ENCODE data around the gene KCTD16. TPM values are rescaled to one million over a fixed set of nuclear protein-coding genes. Genes with fewer than 3 reads are reported as not detected.

Gene KCTD16
- polyA plus RNA-seq, 1 donor: 2.9 TPM

- no peak for DNase-seq
Observed at GRCh38 chr5:144403817-144404420, 233.2 kb downstream of the KCTD16 start.

- no peak for DNase-seq
Observed at GRCh38 chr5:144404672-144405071, 234.0 kb downstream of the KCTD16 start.

DNA sequence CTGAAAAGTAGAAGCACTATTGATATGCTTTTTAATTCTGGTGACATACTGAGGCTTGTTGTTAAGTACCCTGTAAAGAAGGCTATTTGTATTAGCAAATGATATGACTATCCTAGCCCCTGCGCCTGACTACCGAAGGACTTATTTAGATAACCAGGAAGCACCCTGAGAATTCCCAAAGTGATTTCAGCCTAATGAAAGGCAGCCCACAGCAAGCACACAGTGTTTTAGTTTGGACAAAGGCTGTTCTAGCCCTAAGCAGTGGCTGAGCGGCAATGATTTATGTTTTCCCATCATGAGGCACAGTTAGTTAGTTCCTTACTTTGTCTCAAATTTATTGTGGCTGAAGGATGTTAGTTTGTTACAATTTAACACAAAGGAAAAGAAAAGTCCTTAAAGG is 235.3 kb downstream of the KCTD16 start:
- DNase-seq: peak; percentile 21

DNA sequence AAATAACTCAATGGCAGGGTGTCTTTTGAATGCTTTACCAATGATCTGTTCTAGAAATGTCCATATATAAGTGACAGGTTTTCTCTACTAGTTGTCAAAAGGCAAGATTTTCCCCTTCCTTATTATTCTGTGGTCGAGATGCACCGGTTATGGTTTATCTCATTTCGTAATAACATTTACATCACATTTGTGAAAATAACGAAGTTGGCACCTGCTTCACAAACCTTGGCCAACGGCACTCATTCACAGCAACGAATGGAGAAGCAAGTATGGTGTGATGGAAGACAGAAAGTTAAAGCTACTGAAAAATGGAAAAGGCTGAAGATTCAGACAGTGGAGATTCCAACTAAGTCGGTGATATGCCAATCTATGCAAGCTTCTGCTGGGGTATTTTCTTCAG is 235.8 kb downstream of the KCTD16 start:
- no peak for DNase-seq

DNA sequence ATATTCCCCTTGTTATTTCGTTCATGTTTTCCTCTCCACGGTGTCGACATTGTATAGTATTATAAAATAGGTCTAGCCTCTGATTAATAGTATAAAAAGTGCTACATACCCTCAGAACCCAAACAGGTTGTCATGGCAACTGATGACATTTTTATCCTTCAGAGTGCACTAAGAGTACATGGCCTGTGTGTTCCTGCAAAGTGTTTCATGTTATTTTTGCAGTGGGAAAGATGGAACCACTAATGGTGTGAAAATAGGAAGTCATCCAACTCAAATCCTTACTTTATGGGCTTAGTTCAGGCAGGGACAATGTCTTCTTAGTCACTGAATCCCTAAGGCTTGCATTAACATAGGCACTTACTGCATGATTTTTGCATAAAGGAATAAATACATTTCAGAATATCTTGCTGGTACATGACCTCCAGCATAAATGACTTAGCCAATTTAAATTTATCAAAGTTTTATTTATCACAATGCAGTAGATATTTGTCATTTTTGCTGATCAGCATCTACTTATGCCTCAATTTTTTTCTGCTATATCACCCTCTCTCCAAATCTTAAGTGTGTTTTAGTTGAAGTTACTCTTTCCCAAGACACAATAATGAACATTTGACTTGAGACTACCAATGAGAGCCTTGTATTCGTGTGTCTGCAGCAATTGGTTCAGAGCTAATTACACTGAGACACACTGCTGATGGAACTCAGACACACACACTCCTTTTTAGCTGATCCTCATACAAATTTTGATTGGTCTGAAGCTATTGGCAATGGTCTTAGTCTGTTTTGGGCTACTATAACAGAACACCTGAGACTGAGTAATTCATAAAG is 243.7 kb downstream of the KCTD16 start:
- no peak for DNase-seq

GRCh38 chr5:144416196-144416595 is 245.5 kb downstream of the KCTD16 start:
- no peak for DNase-seq

GRCh38 chr5:144418719-144419118 is 248.0 kb downstream of the KCTD16 start:
- no peak for DNase-seq

GRCh38 chr5:144421411-144421810 is 250.7 kb downstream of the KCTD16 start:
- DNase-seq: no peak

DNA sequence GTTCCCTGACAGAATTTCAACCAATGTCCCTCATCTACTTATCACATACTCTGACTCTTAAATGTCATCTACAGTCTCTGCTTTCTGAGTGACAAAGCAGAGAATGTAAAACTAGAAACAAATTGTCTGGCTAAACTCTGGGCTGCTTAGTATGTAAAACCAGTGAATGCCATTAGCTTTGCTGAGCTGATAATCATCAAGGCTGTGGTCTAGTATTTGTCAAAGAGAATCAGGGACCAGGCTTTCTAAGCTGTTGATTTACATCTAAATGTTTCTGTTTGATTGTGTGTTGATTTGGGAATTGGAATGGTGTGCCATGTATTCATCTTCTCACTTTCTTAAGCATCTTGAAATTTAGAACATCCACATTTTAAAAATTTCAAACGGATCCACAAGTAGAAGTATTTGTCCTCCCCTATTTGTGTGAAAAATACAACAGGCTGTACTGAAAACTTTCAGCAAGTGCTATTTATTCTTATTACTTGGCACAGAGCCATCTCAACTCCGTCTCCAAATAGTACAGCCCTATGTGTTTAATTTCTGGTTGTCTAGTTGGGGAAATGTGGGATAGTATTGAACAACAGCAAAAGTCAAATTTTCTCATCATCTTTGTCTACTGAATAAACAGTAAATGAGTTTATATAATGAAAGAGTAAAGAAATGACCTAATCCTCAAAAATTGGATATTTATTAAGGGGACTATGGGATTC is 251.5 kb downstream of the KCTD16 start:
- DNase-seq: no peak

GRCh38 chr5:144427866-144428265 is 257.2 kb downstream of the KCTD16 start:
- DNase-seq: no peak

DNA sequence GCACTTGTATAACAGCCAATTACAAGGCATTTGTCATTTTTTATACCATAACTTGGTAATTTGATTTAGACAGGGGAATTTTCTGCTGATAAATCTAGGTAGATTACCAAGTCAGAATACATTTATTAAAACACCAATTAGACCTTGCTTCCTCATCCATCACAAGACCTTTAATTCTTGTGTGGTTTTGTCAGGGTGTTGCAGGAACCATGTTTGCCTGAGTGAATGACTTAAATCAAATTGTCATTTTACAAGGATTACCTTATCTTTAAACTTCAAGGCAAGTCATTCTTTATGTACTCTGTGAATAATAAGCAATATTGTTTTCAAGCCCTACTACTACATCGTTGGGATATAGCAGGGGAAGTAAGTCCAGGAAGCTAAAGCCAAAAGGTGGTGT is 257.7 kb downstream of the KCTD16 start:
- DNase-seq: no peak

DNA sequence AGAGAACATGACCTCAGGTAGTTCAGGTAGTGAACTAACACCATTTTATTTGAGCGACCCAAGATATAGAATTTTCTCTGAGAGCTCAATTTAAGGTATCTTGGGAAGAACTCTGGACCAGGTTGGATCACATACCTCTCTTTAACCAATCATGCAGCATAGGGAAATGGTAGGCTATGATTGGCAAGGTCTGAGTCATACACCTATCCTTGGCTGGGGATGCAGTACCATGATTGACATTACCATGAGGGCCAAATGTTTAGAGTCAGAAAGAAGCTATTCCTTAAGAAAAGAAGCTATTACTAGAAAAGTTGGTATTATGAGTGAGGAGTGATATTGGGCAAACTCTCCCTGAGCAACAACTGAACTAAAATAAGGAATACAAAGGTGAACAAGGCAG is 258.7 kb downstream of the KCTD16 start:
- no peak for DNase-seq

DNA sequence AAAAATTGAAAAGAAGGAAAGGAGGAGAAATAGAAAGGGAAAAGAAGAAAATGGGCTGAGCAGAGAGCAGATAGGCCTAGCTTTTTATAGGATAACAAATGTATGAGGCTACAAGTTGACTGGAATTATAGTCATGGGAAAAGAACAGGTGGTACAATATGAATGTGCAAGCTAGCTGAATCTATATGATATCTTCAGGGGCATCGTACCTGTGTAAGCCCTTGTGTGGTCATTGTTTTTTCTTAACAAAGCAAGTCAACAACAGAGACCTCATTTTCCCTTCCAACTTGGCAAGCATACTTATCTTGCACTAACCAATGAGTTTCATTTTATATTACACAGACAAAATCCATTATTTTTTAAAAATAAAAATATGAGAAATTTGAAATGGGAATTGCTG is 259.2 kb downstream of the KCTD16 start:
- DNase-seq: no peak

DNA sequence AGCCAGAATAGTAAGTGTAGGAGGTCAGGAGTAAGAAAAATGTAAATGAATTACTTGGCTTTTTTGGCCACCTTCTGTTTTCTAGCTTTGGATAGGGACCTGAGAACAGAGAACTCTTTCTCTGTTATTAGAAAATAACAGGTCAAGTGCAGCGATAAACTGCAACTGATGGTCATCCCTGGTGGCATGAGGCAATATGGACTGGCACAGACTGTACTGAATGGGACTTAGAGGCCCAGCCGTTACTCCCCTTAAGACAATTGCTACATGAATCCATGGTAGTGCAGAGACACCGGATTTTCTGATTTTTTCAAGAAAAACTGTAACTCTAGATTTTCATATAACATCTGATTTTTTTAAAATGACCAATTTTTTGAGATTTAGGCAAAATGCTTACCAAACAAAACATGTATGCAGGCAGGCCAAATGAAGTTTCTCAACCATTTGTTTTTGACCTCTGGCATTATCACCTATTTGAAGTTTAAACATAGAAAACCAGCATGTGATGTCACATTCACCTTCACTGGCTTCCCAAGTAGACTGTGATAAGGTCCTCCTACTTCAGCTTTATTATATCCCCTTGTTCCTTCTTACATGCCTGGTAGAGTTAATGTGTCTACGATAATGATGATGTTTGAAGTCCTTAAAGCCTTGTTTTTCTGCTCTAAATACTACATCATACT is 262.6 kb downstream of the KCTD16 start:
- no peak for DNase-seq

- no peak for DNase-seq
Observed at GRCh38 chr5:144433893-144434292, 263.2 kb downstream of the KCTD16 start.

DNA sequence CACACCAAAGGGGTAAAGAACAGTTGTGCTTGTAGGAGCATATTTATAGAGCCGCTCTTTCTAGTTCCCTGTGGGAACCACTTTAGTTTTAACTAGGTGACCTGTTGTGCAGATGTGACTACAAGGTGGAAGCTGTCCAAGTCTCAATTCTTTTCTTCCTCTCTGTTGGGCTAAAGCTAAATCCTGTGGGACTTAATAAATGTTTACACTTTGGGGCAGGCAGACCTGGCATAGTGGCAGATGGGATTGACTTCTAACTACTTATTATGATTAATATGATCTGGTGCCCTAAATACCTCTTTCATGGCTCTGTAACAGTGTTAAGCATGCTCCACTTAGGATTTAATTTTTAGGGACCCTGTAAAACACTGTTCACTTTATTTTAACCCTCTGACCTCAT is 265.3 kb downstream of the KCTD16 start:
- DNase-seq: no peak

DNA sequence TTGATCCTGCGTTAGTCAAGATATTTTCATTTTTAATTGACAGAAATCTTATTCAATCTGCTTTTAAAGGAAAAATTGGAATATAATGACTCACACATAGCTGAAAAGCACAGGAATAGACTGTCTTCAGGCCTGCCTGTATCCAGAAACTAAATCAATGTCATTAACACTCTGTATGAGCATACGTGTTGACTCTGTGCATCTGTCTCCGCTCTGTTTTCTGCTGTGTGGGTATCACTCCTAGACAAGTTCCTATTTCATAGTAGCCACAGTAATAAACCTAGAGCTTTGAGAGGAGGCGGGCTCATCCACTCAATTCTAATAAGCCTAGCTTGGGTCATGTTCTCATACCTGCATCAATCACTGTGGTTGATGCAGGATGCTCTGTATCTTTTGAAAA is 267.6 kb downstream of the KCTD16 start:
- DNase-seq: no peak

DNA sequence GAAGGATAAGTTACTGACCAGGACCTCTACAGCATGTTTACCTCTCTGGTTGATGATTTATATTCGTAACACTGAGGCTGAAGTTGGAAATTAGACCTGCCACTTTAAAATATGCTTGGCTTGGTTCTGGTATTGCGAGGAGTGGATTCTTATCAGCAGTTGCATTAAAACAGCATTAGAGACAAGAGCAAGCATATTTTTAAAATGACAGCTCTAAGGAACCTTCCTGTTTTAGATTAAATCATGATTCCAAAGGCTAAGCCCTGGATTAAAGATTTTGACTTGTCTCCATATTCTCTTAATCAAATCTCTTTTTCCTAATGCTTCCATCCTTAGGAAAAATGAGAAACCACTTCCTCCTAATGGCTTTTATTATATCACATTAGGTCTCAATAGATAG is 277.8 kb downstream of the KCTD16 start:
- no peak for DNase-seq

- DNase-seq: no peak
Observed at GRCh38 chr5:144451187-144451973, 280.7 kb downstream of the KCTD16 start.

GRCh38 chr5:144453753-144454152 is 283.1 kb downstream of the KCTD16 start:
- DNase-seq: no peak

GRCh38 chr5:144457160-144457559 is 286.5 kb downstream of the KCTD16 start:
- no peak for DNase-seq

DNA sequence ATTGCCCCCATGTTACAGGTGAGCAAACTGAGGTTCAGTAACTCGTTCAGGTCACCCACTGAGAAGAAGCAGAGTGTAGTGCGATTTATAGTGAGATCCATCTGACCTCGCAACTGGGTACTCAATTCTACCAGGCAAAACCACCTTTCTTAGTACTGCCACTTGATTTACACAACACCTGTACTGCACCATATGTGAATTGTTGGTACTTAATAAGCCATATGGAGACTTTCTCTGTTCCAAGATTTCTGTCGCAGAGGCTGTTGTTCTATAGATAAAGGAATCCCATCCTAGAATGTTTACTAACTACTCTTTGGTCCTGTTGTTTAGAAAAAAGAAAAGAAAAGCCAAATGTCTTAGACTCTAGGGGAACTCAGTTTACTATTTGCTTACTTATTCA is 287.5 kb downstream of the KCTD16 start:
- DNase-seq: no peak
